Spleen (tissue), 11 donors: ENCODE data around the gene TBC1D8. TPM values are rescaled to one million over a fixed set of nuclear protein-coding genes. Genes with fewer than 3 reads are reported as not detected.

Source experiments
- DNase-seq: peaks from one replicate; pipeline ENCODE4 v3.0.0-alpha.2; 2020
- H3K27ac ChIP-seq, 8 donors: fragments of 200-600 bp; sonication (generic) in 7 of 8; 1 replicate in 4 of 8; 2 replicates in 4 of 8; pipeline versions ENCODE4 v1.5.0 to v1.8.0; 2016 to 2021; ENCODE audit warnings: inconsistent platforms in 4 of 8, mild to moderate bottlenecking in 4 of 8, moderate library complexity in 1 of 8
- H3K27me3 ChIP-seq, 7 donors: fragments of 200-600 bp; sonication (generic) in 6 of 7; replicated peaks in 1 of 7; 1 replicate in 4 of 7; 2 replicates in 3 of 7; pipeline versions ENCODE4 v1.5.0 to v1.8.0; 2016 to 2021; ENCODE audit warnings: inconsistent platforms in 3 of 7, mild to moderate bottlenecking in 1 of 7
- H3K36me3 ChIP-seq, 6 donors: fragments of 200-600 bp; sonication (generic) in 5 of 6; 1 replicate in 4 of 6; 2 replicates in 2 of 6; pipeline versions ENCODE4 v1.5.0 to v1.8.0; 2016 to 2021; ENCODE audit warnings: inconsistent platforms in 2 of 6
- H3K4me1 ChIP-seq, 6 donors: fragments of 200-600 bp; sonication (generic) in 5 of 6; 1 replicate in 3 of 6; 2 replicates in 3 of 6; pipeline versions ENCODE4 v1.5.0 to v1.8.0; 2016 to 2021; ENCODE audit warnings: inconsistent platforms in 3 of 6
- H3K4me3 ChIP-seq, 8 donors: fragments of 200-600 bp; sonication (generic) in 7 of 8; 1 replicate in 4 of 8; 2 replicates in 4 of 8; pipeline versions ENCODE4 v1.5.0 to v1.8.0; 2016 to 2021; ENCODE audit warnings: inconsistent platforms in 4 of 8, mild to moderate bottlenecking in 4 of 8, moderate library complexity in 2 of 8
- H3K9me3 ChIP-seq, 8 donors: fragments of 200-600 bp; sonication (generic) in 7 of 8; 1 replicate in 4 of 8; 2 replicates in 4 of 8; pipeline versions ENCODE4 v1.5.0 to v1.8.0; 2016 to 2021; ENCODE audit warnings: inconsistent platforms in 4 of 8
- CTCF ChIP-seq, 11 experiments: fragments of 200-600 bp in 7 of 11; fragments of 450-650 bp in 4 of 11; sonication (generic) in 4 of 11; IDR thresholded peaks in 8 of 11; conservative IDR thresholded peaks in 3 of 11; 1 replicate in 7 of 11; 2 replicates in 4 of 11; pipeline versions ENCODE4 v1.4.0 to v1.8.0; 2016 to 2021; ENCODE audit warnings: antibody characterized with exemption in 11 of 11, inconsistent platforms in 4 of 11, mild to moderate bottlenecking in 1 of 11
- POLR2A ChIP-seq, 3 donors: fragments of 450-650 bp; IDR thresholded peaks; one replicate each; pipeline ENCODE4 v1.5.1; 2017; ENCODE audit warnings: antibody characterized with exemption in 3 of 3, mild to moderate bottlenecking in 1 of 3
- POLR2AphosphoS5 ChIP-seq, 3 donors: sonication (generic); formaldehyde crosslinking; IDR thresholded peaks; one replicate each; pipeline ENCODE4 v1.5.1; 2017; ENCODE audit warnings: antibody characterized with exemption in 3 of 3
- WGBS, 5 donors: extraction: QIAGEN DNeasy Blood & Tissue Kit in 3 of 5; methylation state at CpG; one replicate each; pipeline versions ENCODE4 v1.1.5 to v1.1.7; 2013 to 2018; 5-methylcytosine and 5-hydroxymethylcytosine counted together
- intact Hi-C: fragments of 100-400 bp; cut with DNase I; formaldehyde crosslinking; loops from one replicate; pipeline ENCODE4 v1.15.0; 2023; ENCODE audit warnings: low total_unique reads
- polyA plus RNA-seq, 3 donors: library from polyadenylated mRNA; stranded (reverse); fragments of 200-250 nt; gene quantifications; one replicate each; pipeline ENCODE4 v1.2.1, GENCODE V29; 2013
- total RNA-seq, 7 donors: library from RNA; depleted of rRNA in 3 of 7; stranded (reverse); fragments of >200 nt in 3 of 7; fragmentation: NEBNext Ultra II Directional in 4 of 7; extraction: Animal tissue kit (Norgen Biotek cat#: 25700) in 4 of 7; gene quantifications; one replicate each; pipeline versions ENCODE4 v1.1.0 to v1.2.1, GENCODE V29; 2016 to 2021
- donor health status: healthy with polysubstance abuse.
- donor health status: DM: no; HTN: no; CAD: no; lungs with moderate emphysema.
- donor health status: DM: no; HTN: no; CAD: no.
- donor health status: Bipolar disorder and iron deficiency.
- donor health status: healthy.
- donor health status: DM: no; HTN: no; CAD: no.
- donor health status: DM: yes; HTN: yes; CAD: no.

TBC1D8 gene
- total and polyA plus RNA-seq, 10 donors: 7.2 to 104 (median 40.5) TPM

- Histone ChIP-seq H3K9me3 (no peaks in the 10 kb centered on the region), H3K27ac (peak overlapping the region in 1 of 8 donors; percentile 37), H3K4me3 (no peak overlapping the region), H3K27me3 (no peaks in the 10 kb centered on the region), H3K36me3 (no peaks in the 10 kb centered on the region), H3K4me1 (peaks cover 10 to 74% (median 23%) of the 10 kb centered on the region in 6 donors)
- intact Hi-C loops: no loop called here
- WGBS, 5 donors: 71 to 83% (median 77%) methylated on average over 7 to 11 of the region's 11 CpGs
- TF ChIP-seq CTCF (IDR thresholded peaks at IDR 0.05 in 8 of 11, conservative IDR thresholded peaks at IDR 0.05 in 3 of 11) (no peak), POLR2AphosphoS5 (IDR thresholded peaks at IDR 0.05) (peak in 1 of 3 donors; percentile 61), POLR2A (IDR thresholded peaks at IDR 0.05) (no peak)
- no peak for DNase-seq
These were observed 30.8 kb downstream of the TBC1D8 start for GRCh38 chr2:101120124-101120996.

DNA sequence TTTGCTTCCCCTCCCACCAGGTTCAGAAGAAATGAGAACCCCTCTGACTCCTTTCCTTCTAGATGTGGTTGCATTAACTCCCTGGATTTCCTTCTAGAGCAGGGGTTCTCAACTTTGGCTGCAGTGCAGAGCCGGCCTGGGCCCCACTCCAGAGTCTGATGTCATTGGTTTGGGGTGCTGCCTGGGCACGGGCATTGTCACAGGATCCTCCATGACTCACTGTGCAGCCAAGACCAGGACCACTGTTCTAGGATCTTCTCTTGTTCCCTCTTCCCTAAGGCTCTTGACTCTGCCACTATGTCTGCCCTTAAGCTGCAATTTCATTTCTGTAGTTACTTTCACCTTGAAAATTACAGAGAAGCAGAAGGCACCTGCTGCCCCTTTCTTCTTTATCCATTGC lies 31.8 kb downstream of the TBC1D8 start:
- no peak for TF ChIP-seq POLR2A (IDR thresholded peaks at IDR 0.05)
- H3K4me1 ChIP-seq: peaks cover 3 to 74% (median 18%) of the 10 kb centered on the region in 6 donors
- no peak overlapping the region for H3K4me3 ChIP-seq
- H3K9me3 ChIP-seq: no peaks in the 10 kb centered on the region
- H3K36me3 ChIP-seq: no peaks in the 10 kb centered on the region
- intact Hi-C loops: no loop called here
- no peak for DNase-seq
- H3K27ac ChIP-seq: peak overlapping the region in 1 of 8 donors; percentile 37
- no peaks in the 10 kb centered on the region for H3K27me3 ChIP-seq
- WGBS, 5 donors: 52 to 92% (median 68%) methylated on average over 2 of the region's 2 CpGs

- no peak overlapping the region for H3K4me3 ChIP-seq
- H3K9me3 ChIP-seq: no peaks in the 10 kb centered on the region
- TF ChIP-seq POLR2A (IDR thresholded peaks at IDR 0.05) (no peak), POLR2AphosphoS5 (IDR thresholded peaks at IDR 0.05) (no peak), CTCF (IDR thresholded peaks at IDR 0.05 in 8 of 11, conservative IDR thresholded peaks at IDR 0.05 in 3 of 11) (no peak)
- H3K36me3 ChIP-seq: no peaks in the 10 kb centered on the region
- H3K27me3 ChIP-seq: no peaks in the 10 kb centered on the region
- H3K27ac ChIP-seq: peak overlapping the region in 2 of 8 donors; percentile 30 to 34
- no peak for DNase-seq
- intact Hi-C loops: no loop called here
- peaks cover 0 to 88% (median 23%) of the 10 kb centered on the region in 6 donors for H3K4me1 ChIP-seq
- 91 to 98% (median 93%) methylated on average over 9 of the region's 9 CpGs for WGBS, 5 donors
These were observed 34.2 kb downstream of the TBC1D8 start for GRCh38 chr2:101116841-101117552.

- H3K36me3 ChIP-seq: no peaks in the 10 kb centered on the region
- peaks cover 0 to 87% (median 24%) of the 10 kb centered on the region in 6 donors for H3K4me1 ChIP-seq
- H3K4me3 ChIP-seq: no peak overlapping the region
- intact Hi-C loops: no loop called here
- TF ChIP-seq CTCF (IDR thresholded peaks at IDR 0.05 in 8 of 11, conservative IDR thresholded peaks at IDR 0.05 in 3 of 11) (no peak), POLR2AphosphoS5 (IDR thresholded peaks at IDR 0.05) (no peak), POLR2A (IDR thresholded peaks at IDR 0.05) (no peak)
- no peak overlapping the region for H3K27ac ChIP-seq
- DNase-seq: no peak
- no peaks in the 10 kb centered on the region for H3K27me3 ChIP-seq
- 63 to 82% (median 69%) methylated on average over 4 of the region's 4 CpGs for WGBS, 5 donors
- H3K9me3 ChIP-seq: no peaks in the 10 kb centered on the region
These were observed 34.8 kb downstream of the TBC1D8 start for GRCh38 chr2:101116348-101116747.
